Stimulated activated CD8-positive, alpha-beta memory T cell treated with anti-CD3 and anti-CD28 coated beads, Interleukin-15, amount 100 ng/mL, for 1 hour (primary cell): ENCODE measurements around the gene OR51S1.
"Not testable (repeated sequence)": the region's sequence is repeated elsewhere in the genome, so short reads cannot be mapped to it uniquely, and the experiment has no call there.

Source experiments
- DNase-seq: peaks from one replicate; pipeline ENCODE4 v3.0.0-alpha.2; 2020; ENCODE audit warnings: low read depth

Gene OR51S1

DNA sequence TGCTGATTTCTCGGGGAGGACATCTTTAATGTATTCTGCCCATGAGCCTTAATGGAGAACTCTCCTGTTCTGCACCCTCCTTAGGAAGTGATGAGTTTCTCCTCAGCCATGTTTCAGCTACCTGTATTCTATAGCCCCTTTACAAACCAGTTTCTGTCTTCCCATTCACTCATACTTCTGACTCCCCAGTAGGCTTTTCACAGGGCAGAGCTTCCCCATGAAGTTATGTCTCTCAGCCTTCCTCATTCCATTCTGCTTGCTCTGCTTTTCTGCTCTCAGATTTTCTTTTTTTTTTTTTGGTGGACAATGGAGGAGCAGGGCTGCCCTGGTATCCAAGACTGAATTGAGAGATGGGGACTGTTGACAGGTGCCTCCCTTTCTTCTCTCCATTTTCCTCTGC lies 40.5 kb downstream of the OR51S1 start:
- DNase-seq, result no peak

DNA sequence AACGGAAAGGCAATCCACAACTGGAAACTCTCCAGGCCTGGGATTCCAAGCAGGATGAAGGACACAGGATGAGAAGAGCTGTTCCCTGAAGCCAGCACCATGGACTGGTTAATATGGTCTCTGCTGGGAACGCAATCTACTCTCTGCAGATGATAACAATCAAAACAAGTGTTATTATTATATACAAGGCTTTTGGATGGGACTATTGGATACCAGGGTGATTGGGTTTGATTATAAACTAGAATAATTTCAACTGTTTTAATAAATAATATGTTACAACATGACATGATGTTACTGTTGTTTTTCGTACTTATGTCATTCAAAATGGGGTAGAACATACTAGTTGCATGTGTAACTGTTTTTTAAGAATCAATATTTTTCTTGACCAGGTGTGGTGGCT lies 44.7 kb downstream of the OR51S1 start, which contains the start of gene OR52R1:
Gene OR52R1 (minus strand): TSS at position 101 of the 400 bp plus-strand sequence. CDS start 0 bp downstream, at position 101.
- DNase-seq, result no peak

DNA sequence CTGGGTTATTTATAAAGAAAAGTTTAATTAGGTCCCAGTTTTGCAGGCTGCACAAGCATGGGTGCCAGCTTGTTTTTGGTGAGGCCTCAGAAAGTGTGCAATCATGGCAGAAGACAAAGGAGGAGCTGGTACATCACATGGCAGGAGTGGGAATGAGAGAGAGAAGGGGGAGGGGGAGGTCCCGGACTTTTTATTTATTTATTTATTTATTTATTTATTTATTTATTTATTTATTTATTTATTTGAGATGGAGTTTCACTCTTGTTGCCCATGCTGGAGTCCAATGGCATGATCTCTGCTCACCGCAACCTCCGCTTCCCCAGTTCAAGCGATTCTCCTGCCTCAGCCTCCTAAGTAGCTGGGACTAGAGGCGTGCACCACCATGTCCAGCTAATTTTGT lies 47.7 kb downstream of the OR51S1 start:
- not testable (repeated sequence) for DNase-seq

DNA sequence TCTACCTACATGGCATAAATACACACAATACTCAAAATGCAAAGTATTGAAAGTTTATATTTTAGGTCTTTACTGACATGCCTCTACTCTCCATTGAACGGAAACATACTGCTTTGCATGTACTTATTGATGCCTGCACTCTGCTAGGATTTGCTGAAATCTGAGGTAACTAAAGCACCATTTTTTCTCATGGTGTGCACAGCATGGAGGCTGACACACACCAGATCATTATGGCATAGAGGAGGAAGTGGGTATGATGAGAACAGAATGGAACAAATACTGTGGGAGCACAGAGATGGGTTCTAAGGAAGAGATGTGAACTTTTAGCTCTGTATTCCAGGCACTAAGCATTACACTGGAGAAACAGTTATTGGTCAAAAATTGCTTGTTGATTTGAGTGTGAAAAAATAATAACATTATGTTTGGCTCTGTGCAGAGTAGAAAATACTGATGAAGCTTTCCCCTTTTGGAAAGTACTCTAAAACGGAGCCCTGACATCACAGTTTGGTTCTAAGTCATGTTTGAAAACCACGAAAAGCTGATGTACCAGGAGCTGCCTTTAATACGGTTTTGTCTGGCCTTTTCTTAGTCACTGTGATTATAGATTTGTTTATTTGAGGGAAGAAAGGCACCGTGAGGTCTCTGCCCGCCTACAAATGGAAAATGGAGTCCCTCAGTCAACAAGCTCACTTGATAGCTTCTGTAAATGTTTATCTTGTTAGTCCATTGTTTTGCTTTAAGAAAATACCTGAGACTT lies 50.4 kb downstream of the OR51S1 start:
- DNase-seq, result no peak
